ENCODE results near the gene SRGAP3.

The SRGAP3 gene

GRCh38 chr3:9036404-9037131 lies 212.9 kb downstream of the SRGAP3 start:
- FAIRE-seq = no peak

- no peak for FAIRE-seq
These were observed 213.5 kb downstream of the SRGAP3 start for GRCh38 chr3:9035961-9036360.

GRCh38 chr3:9035473-9035872 lies 214.0 kb downstream of the SRGAP3 start:
- FAIRE-seq = no peak

- FAIRE-seq = no peak
These were observed 215.6 kb downstream of the SRGAP3 start for GRCh38 chr3:9033867-9034266.

GRCh38 chr3:9032231-9032777 lies 217.1 kb downstream of the SRGAP3 start:
- FAIRE-seq = no peak

GRCh38 chr3:9030034-9030433 lies 219.4 kb downstream of the SRGAP3 start:
- FAIRE-seq = no peak

- no peak for FAIRE-seq
These were observed 221.3 kb downstream of the SRGAP3 start for GRCh38 chr3:9028134-9028533.

- no peak for FAIRE-seq
These were observed 223.0 kb downstream of the SRGAP3 start for GRCh38 chr3:9026320-9027045.

GRCh38 chr3:9024341-9024740 lies 225.1 kb downstream of the SRGAP3 start:
- no peak for FAIRE-seq

GRCh38 chr3:9023226-9023590 lies 226.2 kb downstream of the SRGAP3 start:
- no peak for FAIRE-seq

GRCh38 chr3:9022305-9023225 lies 226.9 kb downstream of the SRGAP3 start:
- no peak for FAIRE-seq

- no peak for FAIRE-seq
These were observed 228.0 kb downstream of the SRGAP3 start for GRCh38 chr3:9021271-9022009.

GRCh38 chr3:9020426-9020825 lies 229.0 kb downstream of the SRGAP3 start:
- FAIRE-seq = no peak

- FAIRE-seq = no peak
These were observed 230.0 kb downstream of the SRGAP3 start for GRCh38 chr3:9019259-9019961.

- FAIRE-seq = no peak
These were observed 234.2 kb downstream of the SRGAP3 start for GRCh38 chr3:9015250-9015649.

GRCh38 chr3:9013782-9014563 lies 235.5 kb downstream of the SRGAP3 start:
- FAIRE-seq = no peak

- FAIRE-seq = no peak
These were observed 236.9 kb downstream of the SRGAP3 start for GRCh38 chr3:9012521-9012920.

GRCh38 chr3:9009976-9010545 lies 239.4 kb downstream of the SRGAP3 start:
- FAIRE-seq = no peak

GRCh38 chr3:9008550-9009255 lies 240.7 kb downstream of the SRGAP3 start:
- FAIRE-seq = no peak

GRCh38 chr3:9007928-9008327 lies 241.5 kb downstream of the SRGAP3 start:
- no peak for FAIRE-seq

Measured in A204.1 (cell line).